BLaER1 treated with 17β-estradiol and CSF1 and Interleukin-3, amounts not matched to agents 10 nM and 100 nM (cell line): ENCODE results near the gene ASTN1.
A peak's percentile ranks its signal among the peaks of the same experiment; 100 is the strongest.
"Not testable (repeated sequence)": the region's sequence is repeated elsewhere in the genome, so short reads cannot be mapped to it uniquely, and the experiment has no call there.

Source experiments
- H3K27ac ChIP-seq, 11 experiments: shearing (Covaris generic); formaldehyde crosslinking; 2 replicates each; pipeline ENCODE4 v1.8.1; 2022
- H3K27me3 ChIP-seq, 11 experiments: shearing (Covaris generic); formaldehyde crosslinking; 2 replicates each; pipeline ENCODE4 v1.8.1; 2022
- H3K36me3 ChIP-seq, 11 experiments: shearing (Covaris generic); formaldehyde crosslinking; 2 replicates each; pipeline ENCODE4 v1.8.1; 2022
- H3K4me1 ChIP-seq, 10 experiments: shearing (Covaris generic); formaldehyde crosslinking; 2 replicates each; pipeline ENCODE4 v1.8.1; 2022
- H3K4me2 ChIP-seq, 11 experiments: shearing (Covaris generic); formaldehyde crosslinking; 2 replicates each; pipeline ENCODE4 v1.8.1; 2022
- H3K4me3 ChIP-seq, 10 experiments: shearing (Covaris generic); formaldehyde crosslinking; 2 replicates each; pipeline ENCODE4 v1.8.1; 2022
- H3K9ac ChIP-seq, 11 experiments: shearing (Covaris generic); formaldehyde crosslinking; 2 replicates each; pipeline ENCODE4 v1.8.1; 2022
- H3K9me3 ChIP-seq, 11 experiments: shearing (Covaris generic); formaldehyde crosslinking; replicated peaks in 1 of 11; 2 replicates each; pipeline ENCODE4 v1.8.1; 2022
- H4K20me1 ChIP-seq, 11 experiments: shearing (Covaris generic); formaldehyde crosslinking; 2 replicates each; pipeline ENCODE4 v1.8.1; 2022
- Cebpa-rat ChIP-seq, 11 experiments: shearing (Covaris generic); IDR thresholded peaks; 2 replicates each; pipeline ENCODE4 v1.8.1; 2022

ASTN1 gene

GRCh38 chr1:177077006-177077405 lies 87.5 kb downstream of the ASTN1 start:
- Histone ChIP-seq H4K20me1 (no peaks in the 10 kb centered on the region), H3K4me2 (no peak overlapping the region), H3K4me1 (peaks cover 0 to 43% (median 22%) of the 10 kb centered on the region in 10 experiments; a peak in 14 of 20 replicates), H3K36me3 (no peaks in the 10 kb centered on the region), H3K27me3 (no peaks in the 10 kb centered on the region), H3K4me3 (no peak overlapping the region), H3K9me3 (no peaks in the 10 kb centered on the region), H3K27ac (no peak overlapping the region), H3K9ac (no peak overlapping the region)
- no peak for TF ChIP-seq Cebpa-rat (IDR thresholded peaks at IDR 0.05)

- H3K4me2 ChIP-seq, H3K9me3 ChIP-seq, H3K9ac ChIP-seq, H3K36me3 ChIP-seq, H3K4me3 ChIP-seq, H4K20me1 ChIP-seq, H3K27me3 ChIP-seq, H3K27ac ChIP-seq: not testable (repeated sequence)
- H3K4me1 ChIP-seq, result peaks cover 0 to 29% (median 9%) of the 10 kb centered on the region in 10 experiments; a peak in 11 of 20 replicates
Observed at GRCh38 chr1:177074811-177075210, 89.7 kb downstream of the ASTN1 start.

GRCh38 chr1:177069490-177069889 lies 95.0 kb downstream of the ASTN1 start:
- H3K4me3 ChIP-seq, result no peak overlapping the region
- peak overlapping the region in 6 of 11 experiments; percentile 3 to 42 (median 32); a peak in 9 of 22 replicates for H3K4me2 ChIP-seq
- H4K20me1 ChIP-seq, result no peaks in the 10 kb centered on the region
- no peaks in the 10 kb centered on the region for H3K9me3 ChIP-seq
- H3K4me1 ChIP-seq, result peaks cover 0 to 21% (median 9%) of the 10 kb centered on the region in 10 experiments; a peak in 11 of 20 replicates
- H3K27me3 ChIP-seq, result no peaks in the 10 kb centered on the region
- TF ChIP-seq Cebpa-rat (IDR thresholded peaks at IDR 0.05), result no peak
- no peak overlapping the region for H3K27ac ChIP-seq
- no peaks in the 10 kb centered on the region for H3K36me3 ChIP-seq
- no peak overlapping the region for H3K9ac ChIP-seq

- Histone ChIP-seq H3K4me3 (no peak overlapping the region), H3K4me2 (no peak overlapping the region)
- no peak for TF ChIP-seq Cebpa-rat (IDR thresholded peaks at IDR 0.05)
Observed at GRCh38 chr1:177067752-177068410, 96.6 kb downstream of the ASTN1 start.

GRCh38 chr1:177065430-177065829 lies 99.1 kb downstream of the ASTN1 start:
- no peak overlapping the region for H3K27ac ChIP-seq
- no peak overlapping the region for H3K9ac ChIP-seq
- H3K4me1 ChIP-seq, result peaks cover 0 to 8% (median 0%) of the 10 kb centered on the region in 10 experiments; a peak in 3 of 20 replicates
- no peak for TF ChIP-seq Cebpa-rat (IDR thresholded peaks at IDR 0.05)
- no peak overlapping the region for H3K4me3 ChIP-seq
- no peaks in the 10 kb centered on the region for H3K27me3 ChIP-seq
- H3K9me3 ChIP-seq, result no peaks in the 10 kb centered on the region
- H4K20me1 ChIP-seq, result no peaks in the 10 kb centered on the region
- no peaks in the 10 kb centered on the region for H3K36me3 ChIP-seq
- H3K4me2 ChIP-seq, result no peak overlapping the region

More at GRCh38 chr1:177067752-177068410, 96.6 kb downstream of the ASTN1 start:
- no peak overlapping the region for H3K9ac ChIP-seq
- H3K9me3 ChIP-seq, result no peaks in the 10 kb centered on the region
- no peaks in the 10 kb centered on the region for H3K36me3 ChIP-seq
- peaks cover 0 to 15% (median 6%) of the 10 kb centered on the region in 10 experiments; a peak in 10 of 20 replicates for H3K4me1 ChIP-seq
- no peaks in the 10 kb centered on the region for H4K20me1 ChIP-seq
- no peak overlapping the region for H3K27ac ChIP-seq
- H3K27me3 ChIP-seq, result no peaks in the 10 kb centered on the region

GRCh38 chr1:177063648-177064047 lies 100.9 kb downstream of the ASTN1 start:
- H4K20me1 ChIP-seq, result no peaks in the 10 kb centered on the region

GRCh38 chr1:177054542-177054941 lies 110.0 kb downstream of the ASTN1 start:
- Histone ChIP-seq H4K20me1 (no peaks in the 10 kb centered on the region), H3K4me3 (no peak overlapping the region), H3K9ac (no peak overlapping the region), H3K36me3 (no peaks in the 10 kb centered on the region), H3K4me2 (no peak overlapping the region), H3K4me1 (peaks cover 0 to 16% (median 8%) of the 10 kb centered on the region in 10 experiments; a peak in 8 of 20 replicates), H3K27ac (no peak overlapping the region), H3K9me3 (no peaks in the 10 kb centered on the region), H3K27me3 (no peaks in the 10 kb centered on the region)
- no peak for TF ChIP-seq Cebpa-rat (IDR thresholded peaks at IDR 0.05)

More at GRCh38 chr1:177063648-177064047, 100.9 kb downstream of the ASTN1 start:
- no peak for TF ChIP-seq Cebpa-rat (IDR thresholded peaks at IDR 0.05)
- Histone ChIP-seq H3K4me1 (no peaks in the 10 kb centered on the region), H3K9ac (no peak overlapping the region), H3K27me3 (no peaks in the 10 kb centered on the region), H3K27ac (no peak overlapping the region), H3K4me2 (no peak overlapping the region), H3K36me3 (no peaks in the 10 kb centered on the region), H3K9me3 (no peaks in the 10 kb centered on the region), H3K4me3 (no peak overlapping the region)

- Histone ChIP-seq H3K4me1 (peaks cover 0 to 16% (median 8%) of the 10 kb centered on the region in 10 experiments; a peak in 8 of 20 replicates), H3K27me3 (no peaks in the 10 kb centered on the region), H4K20me1 (no peaks in the 10 kb centered on the region), H3K9ac (no peak overlapping the region), H3K36me3 (no peaks in the 10 kb centered on the region), H3K4me3 (no peak overlapping the region), H3K9me3 (no peaks in the 10 kb centered on the region), H3K4me2 (peak overlapping the region in 6 of 11 experiments; percentile 10 to 54 (median 44); a peak in 8 of 22 replicates), H3K27ac (no peak overlapping the region)
- TF ChIP-seq Cebpa-rat (IDR thresholded peaks at IDR 0.05), result no peak
Observed at GRCh38 chr1:177053648-177054047, 110.9 kb downstream of the ASTN1 start.

- no peak overlapping the region for H3K4me2 ChIP-seq
- no peak overlapping the region for H3K4me3 ChIP-seq
- no peak for TF ChIP-seq Cebpa-rat (IDR thresholded peaks at IDR 0.05)
- no peaks in the 10 kb centered on the region for H3K9me3 ChIP-seq
- no peaks in the 10 kb centered on the region for H3K36me3 ChIP-seq
- H3K9ac ChIP-seq, result no peak overlapping the region
- no peaks in the 10 kb centered on the region for H4K20me1 ChIP-seq
- no peak overlapping the region for H3K27ac ChIP-seq
- no peaks in the 10 kb centered on the region for H3K27me3 ChIP-seq
- peaks cover 0 to 8% (median 3%) of the 10 kb centered on the region in 10 experiments; a peak in 8 of 20 replicates for H3K4me1 ChIP-seq
Observed at GRCh38 chr1:177048314-177049069, 116.0 kb downstream of the ASTN1 start.
